Stomach (tissue), 9 donors: Measurements from ENCODE around the gene SYCN. TPM values are rescaled to one million over a fixed set of nuclear protein-coding genes. Genes with fewer than 3 reads are reported as not detected.
"Not testable (repeated sequence)": the region's sequence is repeated elsewhere in the genome, so short reads cannot be mapped to it uniquely, and the experiment has no call there.

Source experiments
- DNase-seq, 2 donors: peaks; one replicate each; pipeline versions ENCODE4 v3.0.0 to v3.0.0-alpha.2; 2013 to 2019
- H3K27ac ChIP-seq, 5 donors: fragments of 200-600 bp in 4 of 5; sonication (generic) in 4 of 5; one replicate each; pipeline ENCODE4 v1.5.1; 2013 to 2019; ENCODE audit warnings: mild to moderate bottlenecking in 1 of 5, moderate library complexity in 1 of 5
- H3K27me3 ChIP-seq, 3 donors: fragments of 200-600 bp; sonication (generic); one replicate each; pipeline ENCODE4 v1.5.1; 2017 to 2019; ENCODE audit warnings: mixed run types in 1 of 3
- H3K36me3 ChIP-seq, 4 donors: fragments of 200-600 bp; sonication (generic); 1 replicate in 3 of 4; 2 replicates in 1 of 4; pipeline ENCODE4 v1.5.1; 2016 to 2019
- H3K4me1 ChIP-seq, 4 donors: fragments of 200-600 bp; sonication (generic); one replicate each; pipeline ENCODE4 v1.5.1; 2016 to 2019
- H3K4me3 ChIP-seq, 4 donors: fragments of 200-600 bp; sonication (generic) in 3 of 4; one replicate each; pipeline ENCODE4 v1.5.1; 2016 to 2019; ENCODE audit warnings: mild to moderate bottlenecking in 1 of 4
- H3K9me3 ChIP-seq, 4 donors: fragments of 200-600 bp; sonication (generic); one replicate each; pipeline ENCODE4 v1.5.1; 2016 to 2019
- EP300 ChIP-seq: sonication (generic); formaldehyde crosslinking; IDR thresholded peaks from one replicate; pipeline ENCODE4 v1.6.1; 2017; ENCODE audit warnings: antibody characterized with exemption
- POLR2A ChIP-seq, 4 donors: fragments of 450-650 bp; IDR thresholded peaks; one replicate each; pipeline ENCODE4 v1.6.1; 2016; ENCODE audit warnings: antibody characterized with exemption in 4 of 4, control low read depth in 2 of 4, mild to moderate bottlenecking in 1 of 4, moderate library complexity in 1 of 4
- POLR2AphosphoS5 ChIP-seq, 3 donors: sonication (generic); formaldehyde crosslinking; IDR thresholded peaks; one replicate each; pipeline ENCODE4 v1.6.1; 2016; ENCODE audit warnings: antibody characterized with exemption in 3 of 3
- WGBS, 5 donors: extraction: QIAGEN DNeasy Blood & Tissue Kit in 3 of 5; methylation state at CpG; one replicate each; pipeline versions ENCODE4 v1.1.5 to v1.1.7; 2013 to 2018; 5-methylcytosine and 5-hydroxymethylcytosine counted together
- intact Hi-C: fragments of 100-400 bp; cut with DNase I; formaldehyde crosslinking; loops from one replicate; pipeline ENCODE4 v1.15.1; 2023; ENCODE audit warnings: low total_unique reads
- polyA plus RNA-seq, 3 donors: library from polyadenylated mRNA; stranded (reverse); fragments of 200-250 nt; gene quantifications; one replicate each; pipeline ENCODE4 v1.2.3, GENCODE V29; 2013
- total RNA-seq, 5 donors: library from RNA; depleted of rRNA; stranded (reverse); fragments of >200 nt; gene quantifications; one replicate each; pipeline versions ENCODE4 v1.1.0 to v1.2.3, GENCODE V29; 2014 to 2016
- TF ChIP-seq, protein P1 (sequence below), 7 experiments: fragments of 450-650 bp in 4 of 7; fragments of 200-600 bp in 3 of 7; sonication (generic) in 3 of 7; IDR thresholded peaks; one replicate each; pipeline ENCODE4 v1.5.1; 2016 to 2019; ENCODE audit warnings: antibody characterized with exemption in 7 of 7, control low read depth in 2 of 7, mild to moderate bottlenecking in 1 of 7
- donor health status: healthy with polysubstance abuse.
- donor health status: Bipolar disorder and iron deficiency.
- donor health status: healthy.

Gene SYCN
- total and polyA plus RNA-seq, 8 donors = 0.65 to 1.9 TPM; not detected in 6

DNA sequence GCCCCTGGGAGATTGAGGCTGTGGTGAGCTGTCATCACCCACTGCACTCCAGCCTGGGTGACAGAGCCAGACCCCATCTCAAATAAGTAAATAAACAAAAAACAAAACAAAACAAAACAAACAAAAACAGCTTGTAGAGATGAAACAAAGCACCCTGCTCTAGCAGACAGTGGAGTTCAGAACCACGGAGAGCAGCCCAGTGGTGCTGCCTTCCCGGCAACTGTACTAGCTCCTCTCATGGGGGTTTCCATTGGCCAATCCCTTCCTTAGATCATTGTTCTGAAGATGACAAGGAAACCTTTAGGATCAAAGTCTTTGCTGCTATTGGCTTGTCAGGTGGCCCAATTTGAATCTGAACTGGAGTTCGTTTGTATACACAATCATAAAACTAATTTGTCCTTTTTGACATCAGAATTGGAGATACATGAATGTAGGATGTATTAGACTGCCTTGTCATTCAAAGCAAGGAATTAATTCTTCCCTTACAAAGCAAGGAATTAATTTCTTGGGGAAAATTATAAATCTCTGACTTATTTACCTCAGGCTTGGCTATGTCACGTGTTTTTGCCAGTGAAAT is 19.7 kb upstream of the SYCN start:
- H3K36me3 ChIP-seq = no peaks in the 10 kb centered on the region
- H3K27ac ChIP-seq = no peak overlapping the region
- no peaks in the 10 kb centered on the region for H3K9me3 ChIP-seq
- TF ChIP-seq POLR2A (IDR thresholded peaks at IDR 0.05) (no peak), POLR2AphosphoS5 (IDR thresholded peaks at IDR 0.05) (no peak), EP300 (no peak)
- TF ChIP-seq, protein P1, sequence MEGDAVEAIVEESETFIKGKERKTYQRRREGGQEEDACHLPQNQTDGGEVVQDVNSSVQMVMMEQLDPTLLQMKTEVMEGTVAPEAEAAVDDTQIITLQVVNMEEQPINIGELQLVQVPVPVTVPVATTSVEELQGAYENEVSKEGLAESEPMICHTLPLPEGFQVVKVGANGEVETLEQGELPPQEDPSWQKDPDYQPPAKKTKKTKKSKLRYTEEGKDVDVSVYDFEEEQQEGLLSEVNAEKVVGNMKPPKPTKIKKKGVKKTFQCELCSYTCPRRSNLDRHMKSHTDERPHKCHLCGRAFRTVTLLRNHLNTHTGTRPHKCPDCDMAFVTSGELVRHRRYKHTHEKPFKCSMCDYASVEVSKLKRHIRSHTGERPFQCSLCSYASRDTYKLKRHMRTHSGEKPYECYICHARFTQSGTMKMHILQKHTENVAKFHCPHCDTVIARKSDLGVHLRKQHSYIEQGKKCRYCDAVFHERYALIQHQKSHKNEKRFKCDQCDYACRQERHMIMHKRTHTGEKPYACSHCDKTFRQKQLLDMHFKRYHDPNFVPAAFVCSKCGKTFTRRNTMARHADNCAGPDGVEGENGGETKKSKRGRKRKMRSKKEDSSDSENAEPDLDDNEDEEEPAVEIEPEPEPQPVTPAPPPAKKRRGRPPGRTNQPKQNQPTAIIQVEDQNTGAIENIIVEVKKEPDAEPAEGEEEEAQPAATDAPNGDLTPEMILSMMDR (IDR thresholded peaks at IDR 0.05) = no peak
- no peak overlapping the region for H3K4me3 ChIP-seq
- intact Hi-C loops = no loop called here
- no peaks in the 10 kb centered on the region for H3K4me1 ChIP-seq
- H3K27me3 ChIP-seq = peaks cover 0 to 55% (median 4%) of the 10 kb centered on the region in 3 donors
- peak in 1 of 2 donors; percentile 65 for DNase-seq
- 18 to 26% (median 18%) methylated on average over 4 of the region's 4 CpGs for WGBS, 5 donors

DNA sequence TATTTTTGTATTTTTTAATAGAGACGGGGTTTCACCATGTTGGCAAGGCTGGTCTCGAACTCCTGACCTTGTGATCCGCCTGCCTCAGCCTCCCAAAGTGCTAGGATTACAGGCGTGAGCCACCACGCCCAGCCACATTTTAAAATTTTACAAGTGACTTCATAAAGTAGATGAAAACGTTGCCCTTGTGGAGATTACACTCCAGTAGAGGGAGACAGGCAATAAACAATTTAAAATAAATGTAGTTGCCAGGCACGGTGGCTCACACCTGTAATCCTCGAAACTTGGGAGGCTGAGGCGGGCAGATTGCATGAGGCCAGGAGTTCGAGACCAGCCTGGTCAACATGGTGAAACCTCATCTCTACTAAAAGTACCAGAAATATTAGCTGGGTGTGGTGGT is 15.0 kb upstream of the SYCN start:
- intact Hi-C loops, H3K4me1 ChIP-seq, H3K27ac ChIP-seq, H3K4me3 ChIP-seq, H3K36me3 ChIP-seq, DNase-seq: not testable (repeated sequence)
- Histone ChIP-seq H3K27me3 (peaks cover 0 to 66% (median 0%) of the 10 kb centered on the region in 3 donors), H3K9me3 (peaks cover 0 to 19% (median 10%) of the 10 kb centered on the region in 4 donors)
- WGBS, 5 donors = 60 to 63% (median 62%) methylated on average over 10 of the region's 10 CpGs

DNA sequence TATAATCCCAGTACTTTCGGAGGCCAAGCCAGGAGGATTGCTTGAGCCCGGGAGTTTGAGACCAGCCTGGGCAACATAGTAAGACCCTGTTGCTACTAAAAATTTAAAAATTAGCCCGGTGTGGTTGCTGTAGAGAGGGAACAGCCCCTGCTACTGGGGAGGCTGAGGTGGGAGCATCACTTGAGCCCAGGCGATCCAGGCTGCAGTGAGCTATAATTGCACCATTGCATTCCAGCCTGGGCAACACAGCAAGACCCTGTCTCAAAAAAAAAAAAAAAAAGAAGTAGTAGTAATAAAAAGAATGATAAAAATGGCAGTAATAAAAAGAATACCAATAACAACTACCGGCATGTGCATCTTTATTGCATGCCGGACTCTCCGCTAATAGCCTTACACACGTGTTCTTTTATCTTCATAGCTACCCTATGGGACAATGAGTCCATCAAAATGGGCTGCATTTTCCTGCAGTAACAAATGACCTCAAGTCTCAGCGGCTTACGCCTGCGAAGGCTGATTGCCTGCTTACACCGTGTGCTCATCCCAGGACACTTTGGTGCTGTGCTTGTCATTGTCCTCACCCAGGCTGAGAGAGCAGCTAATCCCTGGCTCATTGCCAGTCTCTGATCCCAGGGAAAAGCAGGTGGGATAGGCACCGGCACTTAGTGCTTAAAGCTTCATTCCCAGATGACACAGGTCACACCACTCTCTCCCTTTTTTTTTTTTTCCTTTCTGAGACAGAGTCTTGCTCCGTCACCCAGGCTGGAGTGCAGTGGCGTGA is 14.4 kb upstream of the SYCN start:
- no peak overlapping the region for H3K4me3 ChIP-seq
- WGBS, 5 donors = 77 to 87% (median 85%) methylated on average over 15 of the region's 15 CpGs
- H3K36me3 ChIP-seq = no peaks in the 10 kb centered on the region
- DNase-seq = no peak
- peaks cover 0 to 60% (median 0%) of the 10 kb centered on the region in 3 donors for H3K27me3 ChIP-seq
- H3K27ac ChIP-seq = no peak overlapping the region
- no peaks in the 10 kb centered on the region for H3K4me1 ChIP-seq
- intact Hi-C loops = no loop called here
- H3K9me3 ChIP-seq = peaks cover 0 to 19% (median 10%) of the 10 kb centered on the region in 4 donors
- TF ChIP-seq, protein P1 (IDR thresholded peaks at IDR 0.05) = no peak
- TF ChIP-seq POLR2AphosphoS5 (IDR thresholded peaks at IDR 0.05) = no peak
- TF ChIP-seq POLR2A (IDR thresholded peaks at IDR 0.05) = no peak
- no peak for TF ChIP-seq EP300

DNA sequence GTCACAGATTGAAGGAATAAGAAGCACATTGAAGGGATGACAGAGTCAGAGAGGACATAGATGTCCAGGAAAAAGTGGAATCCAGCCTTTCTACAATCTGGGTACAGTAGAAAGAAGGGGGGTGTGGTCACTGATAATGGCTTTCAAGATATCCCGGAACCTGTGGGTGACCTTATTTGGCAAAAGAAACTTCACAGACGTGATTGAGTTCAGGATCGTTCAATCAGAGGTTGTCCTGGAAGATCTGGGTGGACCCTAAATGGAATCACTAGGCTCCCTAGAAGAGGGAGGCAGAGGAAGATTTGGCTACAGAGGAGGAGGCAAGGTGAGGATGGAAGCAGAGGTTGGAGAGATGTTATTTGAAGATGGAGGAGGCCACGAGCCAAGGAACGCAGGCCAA is 13.0 kb upstream of the SYCN start:
- H3K4me1 ChIP-seq = no peaks in the 10 kb centered on the region
- peaks cover 0 to 19% (median 10%) of the 10 kb centered on the region in 4 donors for H3K9me3 ChIP-seq
- intact Hi-C loops = no loop called here
- TF ChIP-seq, protein P1 (IDR thresholded peaks at IDR 0.05) = no peak
- TF ChIP-seq POLR2AphosphoS5 (IDR thresholded peaks at IDR 0.05) (no peak), EP300 (no peak), POLR2A (IDR thresholded peaks at IDR 0.05) (no peak)
- WGBS, 5 donors = 62 to 77% (median 65%) methylated on average over 5 of the region's 5 CpGs
- no peaks in the 10 kb centered on the region for H3K36me3 ChIP-seq
- peaks cover 0 to 48% (median 0%) of the 10 kb centered on the region in 3 donors for H3K27me3 ChIP-seq
- no peak for DNase-seq
- no peak overlapping the region for H3K4me3 ChIP-seq
- H3K27ac ChIP-seq = no peak overlapping the region

DNA sequence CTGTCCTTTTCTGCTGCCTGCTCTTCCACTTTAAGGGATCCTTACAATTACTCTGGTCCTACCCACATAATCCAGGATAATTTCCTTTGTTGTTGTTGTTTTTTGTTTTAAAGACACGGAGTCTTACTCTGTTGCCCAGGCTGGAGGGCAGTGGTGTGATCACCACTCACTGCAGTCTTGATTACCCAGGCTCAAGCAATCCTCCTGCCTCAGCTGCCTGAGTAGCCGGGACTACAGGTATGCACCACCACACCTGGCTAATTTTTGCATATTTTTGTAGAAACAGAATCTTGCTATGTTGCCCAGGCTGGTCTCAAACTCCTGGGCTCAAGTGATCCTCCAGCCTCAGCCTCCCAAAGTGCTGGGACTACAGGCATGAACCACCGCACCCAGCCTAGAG is 11.3 kb upstream of the SYCN start:
- 84 to 96% (median 90%) methylated on average over 3 of the region's 3 CpGs for WGBS, 5 donors
- H3K4me3 ChIP-seq, intact Hi-C loops, H3K27ac ChIP-seq, H3K36me3 ChIP-seq, DNase-seq, H3K4me1 ChIP-seq: not testable (repeated sequence)
- peaks cover 0 to 19% (median 10%) of the 10 kb centered on the region in 4 donors for H3K9me3 ChIP-seq
- H3K27me3 ChIP-seq = peaks cover 0 to 38% (median 0%) of the 10 kb centered on the region in 3 donors
